ENCODE measurements around the gene EIF3D. TPM values are rescaled to one million over a fixed set of nuclear protein-coding genes. Genes with fewer than 3 reads are reported as not detected.

EIF3D gene
- total RNA-seq, 2 experiments from 2014 or later = 389 to 392 TPM

DNA sequence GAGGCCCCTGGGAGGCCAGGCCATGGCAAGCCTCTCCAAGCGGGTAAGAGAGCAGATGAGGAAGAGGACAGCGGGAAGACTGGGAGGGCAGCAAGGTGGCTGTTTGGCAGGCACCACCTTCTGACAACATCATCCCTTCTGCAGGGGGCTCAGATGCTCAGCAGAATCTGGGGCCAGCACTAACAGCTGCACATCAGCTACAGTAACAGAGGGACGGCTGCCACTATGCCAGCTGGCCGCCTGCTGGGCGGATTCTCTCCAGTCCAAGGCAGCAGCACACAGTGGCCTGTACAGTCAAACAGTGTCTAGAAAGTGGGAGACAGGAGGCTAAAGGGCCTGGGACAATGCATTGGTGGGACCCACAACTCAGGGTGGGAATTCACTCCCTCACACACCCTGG is 36.9 kb downstream of the EIF3D start:
- Mint-ChIP-seq H3K4me3 (no peak overlapping the region), H3K27ac (no peak overlapping the region)

DNA sequence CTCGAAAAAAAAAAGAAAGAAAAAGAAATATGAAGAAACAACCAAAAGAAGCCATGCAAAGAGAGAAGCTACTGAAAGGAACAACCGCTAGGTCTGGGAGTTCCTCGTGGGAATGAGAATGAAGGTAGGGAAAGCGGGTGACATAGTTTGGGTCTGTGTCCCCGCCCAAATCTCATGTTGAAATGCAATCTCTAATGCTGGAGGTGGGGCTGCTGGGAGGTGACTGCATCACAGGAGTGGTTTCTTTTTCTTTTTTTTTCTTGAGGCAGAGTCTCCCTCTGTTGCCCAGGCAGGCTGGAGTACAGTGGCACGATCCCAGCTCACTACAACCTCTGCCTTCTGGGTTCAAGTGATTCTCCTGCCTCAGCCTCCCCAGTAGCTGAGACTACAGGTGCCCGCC is 37.8 kb downstream of the EIF3D start:
- CTCF ChIA-PET = interaction anchor here (0.6 kb wide), 1 partner anchor 140 kb away, joined by 3 read pairs; no protein-coding TSS in a partner anchor

More for the DNA sequence above, 36.9 kb downstream of the EIF3D start:
- DNase-seq (no peak), ATAC-seq (no peak)
- peaks cover 34% of the 10 kb centered on the region for H3K36me3 Mint-ChIP-seq (ENCODE audit: low read depth)
- no peaks in the 10 kb centered on the region for H3K4me1 Mint-ChIP-seq (ENCODE audit: low read depth)
- H3K27me3 Mint-ChIP-seq = no peaks in the 10 kb centered on the region
- CTCF ChIA-PET = interaction anchor here (2.1 kb wide), 1 partner anchor 30 kb away, joined by 4 read pairs; no protein-coding TSS in a partner anchor
- intact Hi-C loops (cut with micrococcal nuclease) = no loop called here
- TF ChIP-seq, protein P1, sequence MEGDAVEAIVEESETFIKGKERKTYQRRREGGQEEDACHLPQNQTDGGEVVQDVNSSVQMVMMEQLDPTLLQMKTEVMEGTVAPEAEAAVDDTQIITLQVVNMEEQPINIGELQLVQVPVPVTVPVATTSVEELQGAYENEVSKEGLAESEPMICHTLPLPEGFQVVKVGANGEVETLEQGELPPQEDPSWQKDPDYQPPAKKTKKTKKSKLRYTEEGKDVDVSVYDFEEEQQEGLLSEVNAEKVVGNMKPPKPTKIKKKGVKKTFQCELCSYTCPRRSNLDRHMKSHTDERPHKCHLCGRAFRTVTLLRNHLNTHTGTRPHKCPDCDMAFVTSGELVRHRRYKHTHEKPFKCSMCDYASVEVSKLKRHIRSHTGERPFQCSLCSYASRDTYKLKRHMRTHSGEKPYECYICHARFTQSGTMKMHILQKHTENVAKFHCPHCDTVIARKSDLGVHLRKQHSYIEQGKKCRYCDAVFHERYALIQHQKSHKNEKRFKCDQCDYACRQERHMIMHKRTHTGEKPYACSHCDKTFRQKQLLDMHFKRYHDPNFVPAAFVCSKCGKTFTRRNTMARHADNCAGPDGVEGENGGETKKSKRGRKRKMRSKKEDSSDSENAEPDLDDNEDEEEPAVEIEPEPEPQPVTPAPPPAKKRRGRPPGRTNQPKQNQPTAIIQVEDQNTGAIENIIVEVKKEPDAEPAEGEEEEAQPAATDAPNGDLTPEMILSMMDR (IDR thresholded peaks at IDR 0.05) = no peak
- no peaks in the 10 kb centered on the region for H3K9me3 Mint-ChIP-seq
- POLR2A ChIA-PET = interaction anchor here (0.8 to 1.4 kb wide), 2 partner anchors 15 to 20 kb away, joined by 3 to 4 read pairs; partner anchors contain the start of gene FOXRED2

DNA sequence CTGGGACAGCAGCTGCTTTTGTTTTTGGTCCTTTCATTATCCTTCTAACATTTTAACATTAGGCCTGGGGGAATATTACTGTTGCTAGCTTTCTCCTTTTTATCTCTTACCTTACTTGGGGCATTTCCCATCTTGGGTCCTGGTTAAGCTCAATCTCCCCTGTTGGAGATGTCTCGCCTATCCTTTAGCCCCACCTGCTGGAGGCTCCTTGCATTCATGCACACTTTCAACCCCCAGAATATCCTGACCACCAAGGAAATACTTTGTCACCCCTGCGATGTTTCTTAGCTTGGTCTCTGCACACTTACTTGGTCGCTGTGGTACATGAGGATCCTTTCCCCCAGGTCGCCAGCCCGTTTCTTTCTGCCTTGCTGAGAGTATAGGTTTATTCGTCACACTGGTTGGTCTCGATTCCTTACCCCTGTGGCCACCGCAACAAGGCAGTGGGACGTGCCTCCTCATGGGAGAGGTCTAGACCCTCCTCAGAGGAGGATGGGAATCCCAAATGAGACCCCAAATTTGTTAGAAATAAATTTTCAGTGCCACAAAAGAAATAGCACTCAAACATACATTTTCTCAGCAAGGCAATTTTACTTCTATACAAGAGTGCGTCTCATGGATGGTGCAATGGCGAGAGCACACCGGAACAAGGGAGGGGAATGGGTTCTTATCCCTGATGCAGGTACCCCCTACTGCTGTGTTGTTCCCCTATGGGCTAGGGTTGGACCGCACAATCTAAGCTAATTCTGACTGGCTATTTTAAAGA is 42.2 kb downstream of the EIF3D start:
- ChIA-PET POLR2A (interaction anchor here (1.1 to 1.6 kb wide), 2 partner anchors 117 to 228 kb away, joined by 3 read pairs; no protein-coding TSS in a partner anchor), CTCF (interaction anchor here (0.6 to 3.8 kb wide), 51 partner anchors 9 to 331 kb away, joined by 3 to 56 read pairs (median 4); partner anchors contain the start of genes APOL1, APOL2 and MYH9)
- Mint-ChIP-seq H3K36me3 (ENCODE audit: low read depth) (peaks cover 24% of the 10 kb centered on the region), H3K27ac (no peak overlapping the region), H3K27me3 (no peaks in the 10 kb centered on the region), H3K4me1 (ENCODE audit: low read depth) (peaks cover 8% of the 10 kb centered on the region), H3K4me3 (no peak overlapping the region), H3K9me3 (no peaks in the 10 kb centered on the region)
- peak; percentile 80 for DNase-seq
- ATAC-seq = no peak
- intact Hi-C loops (cut with micrococcal nuclease) = no loop called here
- TF ChIP-seq, protein P1 (IDR thresholded peaks at IDR 0.05) = peak; percentile 69

More for the DNA sequence above, 37.8 kb downstream of the EIF3D start:
- H3K27ac Mint-ChIP-seq = no peak overlapping the region
- peaks cover 3% of the 10 kb centered on the region for H3K4me1 Mint-ChIP-seq (ENCODE audit: low read depth)
- intact Hi-C loops (cut with micrococcal nuclease) = no loop called here
- POLR2A ChIA-PET = interaction anchor here (1.2 to 1.7 kb wide), 3 partner anchors 8 to 21 kb away, joined by 3 to 4 read pairs (median 3); partner anchors contain the start of gene FOXRED2
- H3K9me3 Mint-ChIP-seq = no peaks in the 10 kb centered on the region
- DNase-seq = no peak
- ATAC-seq = no peak
- TF ChIP-seq, protein P1 (IDR thresholded peaks at IDR 0.05) = no peak
- peaks cover 37% of the 10 kb centered on the region for H3K36me3 Mint-ChIP-seq (ENCODE audit: low read depth)
- no peaks in the 10 kb centered on the region for H3K27me3 Mint-ChIP-seq
- no peak overlapping the region for H3K4me3 Mint-ChIP-seq

GRCh38 chr22:36481393-36482168 is 47.4 kb downstream of the EIF3D start, which contains the start of gene TXN2:
TXN2 (minus strand) TSS chr22:36481640; CDS start chr22:36480837, 803 bp downstream.
- TF ChIP-seq, protein P1 (IDR thresholded peaks at IDR 0.05) = no peak
- intact Hi-C loops (cut with micrococcal nuclease) = no loop called here
- Mint-ChIP-seq H3K4me1 (ENCODE audit: low read depth) (peaks cover 18% of the 10 kb centered on the region), H3K9me3 (no peaks in the 10 kb centered on the region), H3K36me3 (ENCODE audit: low read depth) (peaks cover 18% of the 10 kb centered on the region), H3K27me3 (no peaks in the 10 kb centered on the region), H3K27ac (peak within 1 kb of the TSS; percentile 97), H3K4me3 (peak within 1 kb of the TSS; percentile 99)
- ATAC-seq = peak; percentile 91
- ChIA-PET POLR2A (interaction anchor here (0.6 to 3.0 kb wide), 14 partner anchors 19 to 498 kb away, joined by 3 to 12 read pairs (median 4); partner anchors contain the start of genes EIF3D and MYH9), CTCF (interaction anchor here (1.1 to 2.3 kb wide), 4 partner anchors 11 to 195 kb away, joined by 3 to 11 read pairs (median 6); no protein-coding TSS in a partner anchor)
- DNase-seq = peak; percentile 98

Data from activated CD8-positive, alpha-beta T cell treated with anti-CD3 and anti-CD28 coated beads for 36 hours (primary cell).